ENCODE results near the gene NTM. TPM values are rescaled to one million over a fixed set of nuclear protein-coding genes. Genes with fewer than 3 reads are reported as not detected.

The NTM gene
- total RNA-seq, 1 donor from 2014 or later, result 82.7 TPM

- Mint-ChIP-seq H3K36me3 (ENCODE audit: unreplicated experiment) (no peaks in the 10 kb centered on the region), H3K4me1 (ENCODE audit: unreplicated experiment) (no peaks in the 10 kb centered on the region), H3K4me3 (ENCODE audit: unreplicated experiment) (no peak overlapping the region), H3K9me3 (ENCODE audit: unreplicated experiment) (no peaks in the 10 kb centered on the region), H3K27me3 (ENCODE audit: unreplicated experiment) (peaks cover 16% of the 10 kb centered on the region), H3K27ac (ENCODE audit: unreplicated experiment) (no peak overlapping the region)
- DNase-seq (ENCODE audit: extremely low spot score, unreplicated experiment), result no peak
- TF ChIP-seq CTCF (IDR thresholded peaks at IDR 0.05), result no peak
Observed at GRCh38 chr11:131462622-131463021, 92.2 kb downstream of the NTM start.

- TF ChIP-seq CTCF (IDR thresholded peaks at IDR 0.05), result no peak
- Mint-ChIP-seq H3K27ac (ENCODE audit: unreplicated experiment) (no peak overlapping the region), H3K36me3 (ENCODE audit: unreplicated experiment) (no peaks in the 10 kb centered on the region), H3K4me1 (ENCODE audit: unreplicated experiment) (no peaks in the 10 kb centered on the region), H3K27me3 (ENCODE audit: unreplicated experiment) (peaks cover 16% of the 10 kb centered on the region), H3K4me3 (ENCODE audit: unreplicated experiment) (no peak overlapping the region), H3K9me3 (ENCODE audit: unreplicated experiment) (no peaks in the 10 kb centered on the region)
- DNase-seq (ENCODE audit: extremely low spot score, unreplicated experiment), result no peak
Observed at GRCh38 chr11:131463162-131463561, 92.7 kb downstream of the NTM start.

GRCh38 chr11:131463649-131464425, 93.4 kb downstream of the NTM start:
- H3K36me3 Mint-ChIP-seq (ENCODE audit: unreplicated experiment), result no peaks in the 10 kb centered on the region
- TF ChIP-seq CTCF (IDR thresholded peaks at IDR 0.05), result no peak

GRCh38 chr11:131464461-131464860, 94.0 kb downstream of the NTM start:
- no peaks in the 10 kb centered on the region for H3K9me3 Mint-ChIP-seq (ENCODE audit: unreplicated experiment)
- no peak for TF ChIP-seq CTCF (IDR thresholded peaks at IDR 0.05)
- no peak overlapping the region for H3K27ac Mint-ChIP-seq (ENCODE audit: unreplicated experiment)
- H3K4me3 Mint-ChIP-seq (ENCODE audit: unreplicated experiment), result no peak overlapping the region
- DNase-seq (ENCODE audit: extremely low spot score, unreplicated experiment), result no peak
- H3K36me3 Mint-ChIP-seq (ENCODE audit: unreplicated experiment), result no peaks in the 10 kb centered on the region
- peaks cover 16% of the 10 kb centered on the region for H3K27me3 Mint-ChIP-seq (ENCODE audit: unreplicated experiment)
- no peaks in the 10 kb centered on the region for H3K4me1 Mint-ChIP-seq (ENCODE audit: unreplicated experiment)

More at GRCh38 chr11:131463649-131464425, 93.4 kb downstream of the NTM start:
- Mint-ChIP-seq H3K27ac (ENCODE audit: unreplicated experiment) (no peak overlapping the region), H3K27me3 (ENCODE audit: unreplicated experiment) (peaks cover 16% of the 10 kb centered on the region), H3K9me3 (ENCODE audit: unreplicated experiment) (no peaks in the 10 kb centered on the region), H3K4me3 (ENCODE audit: unreplicated experiment) (no peak overlapping the region), H3K4me1 (ENCODE audit: unreplicated experiment) (no peaks in the 10 kb centered on the region)
- no peak for DNase-seq (ENCODE audit: extremely low spot score, unreplicated experiment)

- Mint-ChIP-seq H3K27me3 (ENCODE audit: unreplicated experiment) (peaks cover 16% of the 10 kb centered on the region), H3K27ac (ENCODE audit: unreplicated experiment) (no peak overlapping the region), H3K4me1 (ENCODE audit: unreplicated experiment) (no peaks in the 10 kb centered on the region), H3K4me3 (ENCODE audit: unreplicated experiment) (no peak overlapping the region), H3K36me3 (ENCODE audit: unreplicated experiment) (no peaks in the 10 kb centered on the region), H3K9me3 (ENCODE audit: unreplicated experiment) (no peaks in the 10 kb centered on the region)
- TF ChIP-seq CTCF (IDR thresholded peaks at IDR 0.05), result no peak
- DNase-seq (ENCODE audit: extremely low spot score, unreplicated experiment), result no peak
Observed at GRCh38 chr11:131465039-131465438, 94.6 kb downstream of the NTM start.

Measured in osteocyte (in vitro differentiated cells).